ENCODE data around the gene ENKUR. TPM values are rescaled to one million over a fixed set of nuclear protein-coding genes. Genes with fewer than 3 reads are reported as not detected.
A peak's percentile ranks its signal among the peaks of the same experiment; 100 is the strongest.
"Not testable (repeated sequence)": the region's sequence is repeated elsewhere in the genome, so short reads cannot be mapped to it uniquely, and the experiment has no call there.

ENKUR gene
- total RNA-seq, 2 donors from 2014 or later, result not detected

GRCh38 chr10:25016376-25017153 lies 607 bp upstream of the ENKUR start, which contains the start of gene THNSL1:
THNSL1 (plus strand) TSS chr10:25016612; CDS start chr10:25023224, 6,612 bp downstream.
- Mint-ChIP-seq H3K36me3 (ENCODE audit: insufficient read depth in 2 of 2) (peaks cover 0 to 9% of the 10 kb centered on the region in 2 donors), H3K9me3 (peaks cover 2 to 7% of the 10 kb centered on the region in 2 donors), H3K4me3 (peak within 1 kb of the TSS; percentile 82 to 95), H3K27me3 (ENCODE audit: low read depth) (no peaks in the 10 kb centered on the region), H3K4me1 (ENCODE audit: low read depth) (peaks cover 24% of the 10 kb centered on the region), H3K27ac (peak within 1 kb of the TSS; percentile 99)
- DNase-seq (peak; percentile 94 to 98), ATAC-seq (replicated peaks in 1 of 2) (peak; percentile 98)

GRCh38 chr10:25014579-25014978 lies 1.4 kb downstream of the ENKUR start:
- ATAC-seq (replicated peaks in 1 of 2), result no peak
- H3K27ac Mint-ChIP-seq, result no peak overlapping the region
- H3K4me1 Mint-ChIP-seq (ENCODE audit: low read depth), result peaks cover 24% of the 10 kb centered on the region
- DNase-seq, result no peak
- peaks cover 0 to 9% of the 10 kb centered on the region in 2 donors for H3K36me3 Mint-ChIP-seq (ENCODE audit: insufficient read depth in 2 of 2)
- no peaks in the 10 kb centered on the region for H3K27me3 Mint-ChIP-seq (ENCODE audit: low read depth)
- H3K4me3 Mint-ChIP-seq, result no peak overlapping the region
- H3K9me3 Mint-ChIP-seq, result peaks cover 2 to 11% of the 10 kb centered on the region in 2 donors

GRCh38 chr10:25011591-25011990 lies 4.4 kb downstream of the ENKUR start:
- H3K9me3 Mint-ChIP-seq, result peaks cover 2 to 11% of the 10 kb centered on the region in 2 donors
- not testable (repeated sequence) for H3K27me3 Mint-ChIP-seq (ENCODE audit: low read depth); H3K36me3 Mint-ChIP-seq (ENCODE audit: insufficient read depth in 2 of 2); H3K27ac Mint-ChIP-seq; DNase-seq; ATAC-seq (replicated peaks in 1 of 2); H3K4me3 Mint-ChIP-seq; H3K4me1 Mint-ChIP-seq (ENCODE audit: low read depth)

- peaks cover 9% of the 10 kb centered on the region for H3K27me3 Mint-ChIP-seq (ENCODE audit: low read depth)
- peaks cover 7 to 10% of the 10 kb centered on the region in 2 donors for H3K9me3 Mint-ChIP-seq
- no peaks in the 10 kb centered on the region for H3K4me1 Mint-ChIP-seq (ENCODE audit: low read depth)
- no peak overlapping the region for H3K27ac Mint-ChIP-seq
- no peak overlapping the region for H3K4me3 Mint-ChIP-seq
- H3K36me3 Mint-ChIP-seq (ENCODE audit: insufficient read depth in 2 of 2), result peaks cover 6 to 7% of the 10 kb centered on the region in 2 donors
- DNase-seq (no peak), ATAC-seq (replicated peaks in 1 of 2) (no peak)
Measured at GRCh38 chr10:24998044-24998443, 17.9 kb downstream of the ENKUR start.

- Mint-ChIP-seq H3K4me1 (ENCODE audit: low read depth) (no peaks in the 10 kb centered on the region), H3K4me3 (no peak overlapping the region), H3K36me3 (ENCODE audit: insufficient read depth in 2 of 2) (no peaks in the 10 kb centered on the region), H3K27me3 (ENCODE audit: low read depth) (no peaks in the 10 kb centered on the region), H3K27ac (no peak overlapping the region), H3K9me3 (no peaks in the 10 kb centered on the region)
- DNase-seq, result no peak
- ATAC-seq (replicated peaks in 1 of 2), result no peak
Measured at GRCh38 chr10:24995072-24995471, 20.9 kb downstream of the ENKUR start.

GRCh38 chr10:24993237-24993958 lies 22.6 kb downstream of the ENKUR start:
- Mint-ChIP-seq H3K4me3 (no peak overlapping the region), H3K27me3 (ENCODE audit: low read depth) (no peaks in the 10 kb centered on the region), H3K9me3 (no peaks in the 10 kb centered on the region), H3K27ac (no peak overlapping the region), H3K4me1 (ENCODE audit: low read depth) (no peaks in the 10 kb centered on the region), H3K36me3 (ENCODE audit: insufficient read depth in 2 of 2) (no peaks in the 10 kb centered on the region)
- ATAC-seq (replicated peaks in 1 of 2) (no peak), DNase-seq (no peak)

- Mint-ChIP-seq H3K4me1 (ENCODE audit: low read depth) (no peaks in the 10 kb centered on the region), H3K4me3 (no peak overlapping the region), H3K36me3 (ENCODE audit: insufficient read depth in 2 of 2) (no peaks in the 10 kb centered on the region), H3K9me3 (no peaks in the 10 kb centered on the region), H3K27ac (no peak overlapping the region), H3K27me3 (ENCODE audit: low read depth) (no peaks in the 10 kb centered on the region)
- DNase-seq, result no peak
- ATAC-seq (replicated peaks in 1 of 2), result no peak
Measured at GRCh38 chr10:24992512-24993133, 23.3 kb downstream of the ENKUR start.

- Mint-ChIP-seq H3K9me3 (no peaks in the 10 kb centered on the region), H3K36me3 (ENCODE audit: insufficient read depth in 2 of 2) (no peaks in the 10 kb centered on the region), H3K4me3 (no peak overlapping the region), H3K4me1 (ENCODE audit: low read depth) (no peaks in the 10 kb centered on the region), H3K27me3 (ENCODE audit: low read depth) (no peaks in the 10 kb centered on the region), H3K27ac (no peak overlapping the region)
- ATAC-seq (replicated peaks in 1 of 2) (no peak), DNase-seq (no peak)
Measured at GRCh38 chr10:24991298-24991697, 24.7 kb downstream of the ENKUR start.

- H3K4me3 Mint-ChIP-seq, result no peak overlapping the region
- ATAC-seq (replicated peaks in 1 of 2) (no peak), DNase-seq (no peak)
- no peaks in the 10 kb centered on the region for H3K4me1 Mint-ChIP-seq (ENCODE audit: low read depth)
- no peaks in the 10 kb centered on the region for H3K36me3 Mint-ChIP-seq (ENCODE audit: insufficient read depth in 2 of 2)
- H3K27me3 Mint-ChIP-seq (ENCODE audit: low read depth), result no peaks in the 10 kb centered on the region
- no peak overlapping the region for H3K27ac Mint-ChIP-seq
- H3K9me3 Mint-ChIP-seq, result no peaks in the 10 kb centered on the region
Measured at GRCh38 chr10:24989867-24990266, 26.1 kb downstream of the ENKUR start.

- Mint-ChIP-seq H3K9me3 (no peaks in the 10 kb centered on the region), H3K27me3 (ENCODE audit: low read depth) (no peaks in the 10 kb centered on the region), H3K36me3 (ENCODE audit: insufficient read depth in 2 of 2) (no peaks in the 10 kb centered on the region), H3K4me1 (ENCODE audit: low read depth) (no peaks in the 10 kb centered on the region), H3K4me3 (no peak overlapping the region), H3K27ac (no peak overlapping the region)
- no peak for ATAC-seq (replicated peaks in 1 of 2)
- no peak for DNase-seq
Measured at GRCh38 chr10:24988831-24989640, 26.9 kb downstream of the ENKUR start.

GRCh38 chr10:24984906-24985305 lies 31.1 kb downstream of the ENKUR start:
- no peak for ATAC-seq (replicated peaks in 1 of 2)
- Mint-ChIP-seq H3K36me3 (ENCODE audit: insufficient read depth in 2 of 2) (no peaks in the 10 kb centered on the region), H3K27me3 (ENCODE audit: low read depth) (peaks cover 3% of the 10 kb centered on the region), H3K27ac (no peak overlapping the region), H3K4me3 (no peak overlapping the region), H3K9me3 (peaks cover 2 to 5% of the 10 kb centered on the region in 2 donors), H3K4me1 (ENCODE audit: low read depth) (peaks cover 15% of the 10 kb centered on the region)
- no peak for DNase-seq

- Mint-ChIP-seq H3K4me3 (no peak overlapping the region), H3K9me3 (peaks cover 3 to 6% of the 10 kb centered on the region in 2 donors), H3K36me3 (ENCODE audit: insufficient read depth in 2 of 2) (no peaks in the 10 kb centered on the region), H3K27ac (no peak overlapping the region), H3K4me1 (ENCODE audit: low read depth) (peaks cover 15% of the 10 kb centered on the region), H3K27me3 (ENCODE audit: low read depth) (peaks cover 13% of the 10 kb centered on the region)
- DNase-seq, result no peak
- no peak for ATAC-seq (replicated peaks in 1 of 2)
Measured at GRCh38 chr10:24983946-24984345, 32.0 kb downstream of the ENKUR start.
